OCI-LY3 (cell line): Measurements from ENCODE around the gene RFTN1.

Experiments used
- H2AFZ ChIP-seq: fragments of 200-600, 300-600 bp; shearing (Covaris generic); 2 replicates; pipeline ENCODE4 v1.6.0; 2014; ENCODE audit warnings: antibody characterized with exemption, low read depth, low read length
- H3K27ac ChIP-seq: fragments of 200-600, 300-600 bp; sonication (generic); 2 replicates; pipeline ENCODE4 v1.5.1; 2014; ENCODE audit warnings: mild to moderate bottlenecking, low read length, moderate library complexity, mixed read lengths
- H3K27me3 ChIP-seq: fragments of 200-600, 300-600 bp; sonication (generic); 2 replicates; pipeline ENCODE4 v1.6.1; 2014; ENCODE audit warnings: low read depth, low read length, mixed read lengths
- H3K36me3 ChIP-seq: fragments of 200-600, 300-600 bp; sonication (generic); replicated peaks from 2 replicates; pipeline ENCODE3; 2014; ENCODE audit warnings: low read depth, low read length, mixed read lengths
- H3K4me1 ChIP-seq: fragments of 300-600, 200-600 bp; sonication (generic); 2 replicates; pipeline ENCODE4 v1.6.1; 2014; ENCODE audit warnings: low read length, mixed read lengths
- H3K4me2 ChIP-seq: fragments of 200-600, 300-600 bp; sonication (generic); 2 replicates; pipeline ENCODE4 v1.6.1; 2014; ENCODE audit warnings: low read length, mixed read lengths
- H3K4me3 ChIP-seq: fragments of 300-600, 200-600 bp; sonication (generic); 2 replicates; pipeline ENCODE4 v1.5.1; 2014; ENCODE audit warnings: antibody characterized with exemption, mild to moderate bottlenecking, low read length, moderate library complexity
- H3K79me2 ChIP-seq: fragments of 300-600, 200-600 bp; shearing (Covaris generic); 2 replicates; pipeline ENCODE4 v1.6.1; 2014; ENCODE audit warnings: mild to moderate bottlenecking, low read length, mixed read lengths
- H3K9ac ChIP-seq: fragments of 300-600, 200-600 bp; shearing (Covaris generic); 2 replicates; pipeline ENCODE4 v1.6.0; 2014; ENCODE audit warnings: mild to moderate bottlenecking, low read length, moderate library complexity
- H3K9me3 ChIP-seq: fragments of 200-600, 300-600 bp; shearing (Covaris generic); 2 replicates; pipeline ENCODE4 v1.6.1; 2014; ENCODE audit warnings: low read length, mixed read lengths; ENCODE audit not compliant: insufficient read depth
- H4K20me1 ChIP-seq: fragments of 200-600, 300-600 bp; sonication (generic); 2 replicates; pipeline ENCODE4 v1.6.1; 2016; ENCODE audit warnings: low read length, mixed read lengths; ENCODE audit not compliant: insufficient read depth
- EZH2phosphoT487 ChIP-seq: fragments of 200-600 bp; shearing (Covaris generic); IDR thresholded peaks from 2 replicates; pipeline ENCODE4 v1.6.1; 2018; ENCODE audit warnings: antibody characterized with exemption, mixed run types, low read depth
- TF ChIP-seq, protein P1 (sequence below): fragments of 200-600, 300-600 bp; sonication (generic); IDR thresholded peaks from 2 replicates; pipeline ENCODE4 v1.5.1; 2014; ENCODE audit warnings: antibody characterized with exemption, low read length, low read depth

The RFTN1 gene

DNA sequence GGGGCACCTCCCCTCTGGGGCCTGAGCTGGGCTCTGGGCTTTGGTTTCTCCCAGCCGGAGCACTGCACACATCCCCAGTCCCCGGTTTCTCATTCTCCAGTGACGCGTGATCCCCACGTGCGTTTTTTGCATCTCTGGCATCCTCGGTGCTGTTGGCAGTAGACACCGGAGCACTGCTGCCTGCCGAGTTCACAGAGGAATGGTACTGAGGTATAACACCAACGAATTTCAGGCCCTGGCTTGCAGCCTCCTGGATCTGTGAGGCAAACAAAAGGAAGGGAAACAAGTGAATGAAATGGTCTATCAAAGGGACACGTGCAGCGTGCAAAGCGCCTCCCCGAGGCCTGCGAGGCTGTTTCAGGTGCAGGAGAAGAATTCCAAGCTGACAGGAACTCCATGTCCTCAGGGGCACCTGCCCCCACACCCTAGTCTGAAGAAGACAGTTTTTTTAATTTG, 135.6 kb downstream of the RFTN1 start:
- Histone ChIP-seq H3K9me3 (0 out of 2 replicates have a peak, but pooled peaks cover 3% of the 10 kb centered on the region), H3K36me3 (peaks cover 60% of the 10 kb centered on the region), H3K4me2 (peak overlapping the region; percentile 85), H3K27ac (peak overlapping the region; percentile 92), H3K27me3 (no peaks in the 10 kb centered on the region), H2AFZ (no peak overlapping the region), H3K4me3 (no peak overlapping the region), H4K20me1 (peaks cover 56% of the 10 kb centered on the region), H3K4me1 (peaks cover 90% of the 10 kb centered on the region), H3K9ac (peak overlapping the region; percentile 58; the same call in 1 of the 2 replicates), H3K79me2 (peaks cover 85% of the 10 kb centered on the region)
- TF ChIP-seq, protein P1, sequence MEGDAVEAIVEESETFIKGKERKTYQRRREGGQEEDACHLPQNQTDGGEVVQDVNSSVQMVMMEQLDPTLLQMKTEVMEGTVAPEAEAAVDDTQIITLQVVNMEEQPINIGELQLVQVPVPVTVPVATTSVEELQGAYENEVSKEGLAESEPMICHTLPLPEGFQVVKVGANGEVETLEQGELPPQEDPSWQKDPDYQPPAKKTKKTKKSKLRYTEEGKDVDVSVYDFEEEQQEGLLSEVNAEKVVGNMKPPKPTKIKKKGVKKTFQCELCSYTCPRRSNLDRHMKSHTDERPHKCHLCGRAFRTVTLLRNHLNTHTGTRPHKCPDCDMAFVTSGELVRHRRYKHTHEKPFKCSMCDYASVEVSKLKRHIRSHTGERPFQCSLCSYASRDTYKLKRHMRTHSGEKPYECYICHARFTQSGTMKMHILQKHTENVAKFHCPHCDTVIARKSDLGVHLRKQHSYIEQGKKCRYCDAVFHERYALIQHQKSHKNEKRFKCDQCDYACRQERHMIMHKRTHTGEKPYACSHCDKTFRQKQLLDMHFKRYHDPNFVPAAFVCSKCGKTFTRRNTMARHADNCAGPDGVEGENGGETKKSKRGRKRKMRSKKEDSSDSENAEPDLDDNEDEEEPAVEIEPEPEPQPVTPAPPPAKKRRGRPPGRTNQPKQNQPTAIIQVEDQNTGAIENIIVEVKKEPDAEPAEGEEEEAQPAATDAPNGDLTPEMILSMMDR, result no peak
- TF ChIP-seq EZH2phosphoT487, result no peak

DNA sequence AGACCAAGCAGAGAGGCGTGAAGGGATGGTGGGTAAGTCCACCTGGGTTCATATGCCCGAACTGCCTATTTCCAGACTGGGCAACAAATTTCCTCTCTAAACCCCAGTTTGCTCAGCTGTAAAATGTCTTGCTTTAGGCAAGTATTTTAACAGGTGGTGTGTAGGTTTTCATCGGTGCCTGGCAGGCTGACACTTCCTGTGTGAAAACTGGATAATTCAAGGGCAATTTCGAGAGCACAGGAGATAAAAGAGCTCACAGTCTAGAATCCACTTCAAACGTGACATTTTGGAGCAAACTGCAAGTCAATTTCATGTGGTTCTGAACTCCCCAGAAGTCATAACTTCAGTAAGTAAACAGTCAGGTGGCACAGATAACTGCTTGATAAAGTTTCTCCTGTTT, 136.3 kb downstream of the RFTN1 start:
- Histone ChIP-seq H2AFZ (no peak overlapping the region), H3K9me3 (0 out of 2 replicates have a peak, but pooled peaks cover 3% of the 10 kb centered on the region), H3K9ac (no peak overlapping the region), H3K4me1 (peaks cover 97% of the 10 kb centered on the region), H3K4me3 (no peak overlapping the region), H3K27ac (peak overlapping the region; percentile 9), H3K79me2 (peaks cover 85% of the 10 kb centered on the region), H3K36me3 (peaks cover 62% of the 10 kb centered on the region), H4K20me1 (peaks cover 56% of the 10 kb centered on the region), H3K27me3 (no peaks in the 10 kb centered on the region), H3K4me2 (no peak overlapping the region)
- TF ChIP-seq, protein P1, result no peak
- no peak for TF ChIP-seq EZH2phosphoT487

DNA sequence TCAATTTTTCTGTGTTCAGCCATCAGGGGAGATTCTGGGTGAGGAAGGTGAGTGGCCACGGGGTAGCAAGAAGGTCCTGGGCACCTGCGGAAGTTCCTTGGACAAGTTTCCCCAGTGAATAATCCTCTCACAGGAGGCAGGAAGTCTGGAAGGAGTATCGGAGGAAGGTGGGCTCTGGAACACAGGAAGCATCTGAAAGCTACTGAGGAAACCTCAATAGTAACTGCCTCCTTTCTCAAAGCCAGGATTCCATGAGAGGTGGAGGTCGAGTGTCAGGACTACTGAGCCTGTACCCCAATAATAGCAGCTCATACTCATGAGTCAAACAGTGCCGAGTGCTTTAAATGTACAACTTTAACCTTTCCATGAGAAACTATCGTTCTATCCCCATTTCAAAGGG, 137.6 kb downstream of the RFTN1 start:
- H2AFZ ChIP-seq, result no peak overlapping the region
- H3K9me3 ChIP-seq, result 0 out of 2 replicates have a peak, but pooled peaks cover 3% of the 10 kb centered on the region
- peaks cover 97% of the 10 kb centered on the region for H3K4me1 ChIP-seq
- H3K27ac ChIP-seq, result no peak overlapping the region
- TF ChIP-seq EZH2phosphoT487, result no peak
- TF ChIP-seq, protein P1, result no peak
- peaks cover 65% of the 10 kb centered on the region for H3K36me3 ChIP-seq
- peaks cover 57% of the 10 kb centered on the region for H4K20me1 ChIP-seq
- H3K4me2 ChIP-seq, result no peak overlapping the region
- no peak overlapping the region for H3K4me3 ChIP-seq
- H3K79me2 ChIP-seq, result peaks cover 85% of the 10 kb centered on the region
- no peaks in the 10 kb centered on the region for H3K27me3 ChIP-seq
- no peak overlapping the region for H3K9ac ChIP-seq

DNA sequence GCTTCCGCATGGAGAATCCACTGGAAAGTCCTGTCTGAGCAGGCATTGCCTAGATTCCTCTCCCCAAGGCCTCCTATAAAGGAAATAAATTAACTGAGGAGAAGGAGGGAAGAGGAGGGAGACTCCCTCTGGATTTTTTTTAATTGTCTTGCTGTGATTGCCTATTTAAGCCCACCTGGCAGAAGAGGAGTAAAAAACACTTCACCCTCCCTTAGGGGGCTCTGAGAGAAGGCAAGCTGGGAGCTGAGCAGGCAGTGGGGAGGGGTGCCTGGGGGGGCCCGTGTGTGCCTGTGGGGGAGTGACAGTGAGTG, 138.6 kb downstream of the RFTN1 start:
- peak overlapping the region; percentile 63 for H3K27ac ChIP-seq
- peaks cover 85% of the 10 kb centered on the region for H3K79me2 ChIP-seq
- peak overlapping the region; percentile 24 for H3K9ac ChIP-seq
- H3K4me3 ChIP-seq, result peak overlapping the region; percentile 31
- H3K36me3 ChIP-seq, result peaks cover 75% of the 10 kb centered on the region
- H2AFZ ChIP-seq, result no peak overlapping the region
- H4K20me1 ChIP-seq, result peaks cover 57% of the 10 kb centered on the region
- no peaks in the 10 kb centered on the region for H3K27me3 ChIP-seq
- TF ChIP-seq, protein P1, result no peak
- TF ChIP-seq EZH2phosphoT487, result no peak
- H3K9me3 ChIP-seq, result 0 out of 2 replicates have a peak, but pooled peaks cover 3% of the 10 kb centered on the region
- H3K4me1 ChIP-seq, result peaks cover 87% of the 10 kb centered on the region
- peak overlapping the region; percentile 58 for H3K4me2 ChIP-seq
